HepG2 (cell line): Measurements from ENCODE around the gene SBK2. TPM values are rescaled to one million over a fixed set of nuclear protein-coding genes. Genes with fewer than 3 reads are reported as not detected.

Experiments
- HBP1 ChIP-seq: IDR thresholded peaks from 2 replicates; pipeline ENCODE4 v1.6.1; 2016; ENCODE audit warnings: low read depth, control low read depth
- HNF4A ChIP-seq: sonication (generic); formaldehyde crosslinking; IDR thresholded peaks from 2 replicates; pipeline ENCODE4 v1.4.0; 2020; ENCODE audit warnings: missing genetic modification reagents
- MTF1 ChIP-seq: sonication (generic); formaldehyde crosslinking; IDR thresholded peaks from 2 replicates; pipeline ENCODE4 v1.5.0; 2020; ENCODE audit warnings: missing genetic modification reagents
- MYPOP ChIP-seq: sonication (generic); formaldehyde crosslinking; IDR thresholded peaks from 2 replicates; pipeline ENCODE4 v1.8.1; 2023; ENCODE audit warnings: mild to moderate bottlenecking, moderate library complexity, missing genetic modification reagents
- NFRKB ChIP-seq: fragments of 450-650 bp; IDR thresholded peaks from 2 replicates; pipeline ENCODE4 v1.6.1; 2017
- NONO ChIP-seq, 2 experiments: fragments of 450-650 bp in 1 of 2; sonication (generic) in 1 of 2; formaldehyde crosslinking in 1 of 2; IDR thresholded peaks in 1 of 2; conservative IDR thresholded peaks in 1 of 2; 2 replicates each; pipeline versions ENCODE4 v1.6.1 to v1.8.0; 2017 to 2022; ENCODE audit warnings: mild to moderate bottlenecking in 1 of 2, missing genetic modification reagents in 1 of 2, moderate library complexity in 1 of 2
- PATZ1 ChIP-seq: sonication (generic); formaldehyde crosslinking; IDR thresholded peaks from 2 replicates; pipeline ENCODE4 v1.4.0; 2020; ENCODE audit warnings: missing genetic modification reagents
- RXRA ChIP-seq: sonication (generic); formaldehyde crosslinking; IDR thresholded peaks from 2 replicates; pipeline ENCODE4 v1.5.1; 2020; ENCODE audit warnings: missing genetic modification reagents
- SAP130 ChIP-seq: IDR thresholded peaks from 2 replicates; pipeline ENCODE4 v1.6.1; 2016; ENCODE audit warnings: low read depth
- SIN3A ChIP-seq: IDR thresholded peaks from 2 replicates; pipeline ENCODE4 v1.6.1; 2011; ENCODE audit warnings: low read depth, mild to moderate bottlenecking, control low read depth, low read length, borderline replicate concordance
- ZKSCAN8 ChIP-seq: IDR thresholded peaks from 2 replicates; pipeline ENCODE4 v1.6.1; 2016; ENCODE audit warnings: borderline replicate concordance, missing genetic modification reagents, missing compliant biosample characterization
- ZNF205 ChIP-seq: IDR thresholded peaks from 2 replicates; pipeline ENCODE4 v1.6.1; 2018; ENCODE audit warnings: missing biosample characterization, missing genetic modification reagents
- ZNF292 ChIP-seq: sonication (generic); formaldehyde crosslinking; IDR thresholded peaks from 2 replicates; pipeline ENCODE4 v1.8.1; 2022; ENCODE audit warnings: mild to moderate bottlenecking, low read depth, missing genetic modification reagents, borderline replicate concordance
- polyA plus RNA-seq, 8 experiments: library from polyadenylated mRNA; depleted of rRNA in 3 of 8; stranded (reverse) in 7 of 8; unstranded in 1 of 8; fragments of >200 nt; fragmentation: Illumina TruSeq in 4 of 8; extraction: Trizol in 4 of 8; gene quantifications; 2 replicates each; pipeline versions ENCODE4 v1.2.1 to v1.2.3, GENCODE V29; 2011 to 2016; ENCODE audit warnings: low read depth in 4 of 8, missing spikeins in 1 of 8, mixed read lengths in 1 of 8; ENCODE audit not compliant: insufficient read depth in 1 of 8
- total RNA-seq, 5 experiments: library from RNA; depleted of rRNA; stranded (reverse); fragments of >200 nt; fragmentation: Illumina TruSeq; extraction: Trizol; gene quantifications; 2 replicates each; pipeline ENCODE4 v1.2.3, GENCODE V29; 2016; ENCODE audit warnings: low read depth in 1 of 5
- TF ChIP-seq, protein P1 (sequence below), 2 experiments: sonication (generic) in 1 of 2; formaldehyde crosslinking in 1 of 2; IDR thresholded peaks; 2 replicates each; pipeline versions ENCODE4 v1.5.1 to v1.6.1; 2011 to 2020; ENCODE audit warnings: borderline replicate concordance in 1 of 2, low read depth in 1 of 2, low read length in 1 of 2, mild to moderate bottlenecking in 1 of 2, missing genetic modification reagents in 1 of 2, moderate library complexity in 1 of 2
- TF ChIP-seq, protein P2 (sequence below): sonication (generic); formaldehyde crosslinking; conservative IDR thresholded peaks from 2 replicates; pipeline ENCODE4 v1.4.0; 2020; ENCODE audit warnings: missing genetic modification reagents
- TF ChIP-seq, protein P3 (sequence below): sonication (generic); formaldehyde crosslinking; IDR thresholded peaks from 2 replicates; pipeline ENCODE4 v1.4.0; 2020; ENCODE audit warnings: missing genetic modification reagents, borderline replicate concordance

The SBK2 gene
- total and polyA plus RNA-seq, 2 of the 13 experiments (the other 11 are each of a cell fraction or from before 2014, with no cell fraction given): 0.24 TPM; not detected in 1

GRCh38 chr19:55516878-55517620 is 19.9 kb downstream of the SBK2 start (continued):
- TF ChIP-seq, protein P1, sequence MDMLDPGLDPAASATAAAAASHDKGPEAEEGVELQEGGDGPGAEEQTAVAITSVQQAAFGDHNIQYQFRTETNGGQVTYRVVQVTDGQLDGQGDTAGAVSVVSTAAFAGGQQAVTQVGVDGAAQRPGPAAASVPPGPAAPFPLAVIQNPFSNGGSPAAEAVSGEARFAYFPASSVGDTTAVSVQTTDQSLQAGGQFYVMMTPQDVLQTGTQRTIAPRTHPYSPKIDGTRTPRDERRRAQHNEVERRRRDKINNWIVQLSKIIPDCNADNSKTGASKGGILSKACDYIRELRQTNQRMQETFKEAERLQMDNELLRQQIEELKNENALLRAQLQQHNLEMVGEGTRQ (IDR thresholded peaks at IDR 0.05; ENCODE audit: low read depth, low read length): no peak
- TF ChIP-seq, protein P1 (CRISPR knock-in tag; IDR thresholded peaks at IDR 0.05; ENCODE audit: borderline replicate concordance): no peak
- no peak for TF ChIP-seq NONO (IDR thresholded peaks at IDR 0.05)
- peak; percentile 81 for TF ChIP-seq NONO (CRISPR knock-in tag; conservative IDR thresholded peaks at IDR 0.05)
- TF ChIP-seq HBP1: peak; percentile 15; the same call in 1 of the 2 replicates
- TF ChIP-seq RXRA (CRISPR knock-in tag): peak; percentile 27; the same call in 1 of the 2 replicates
- peak; percentile 53 for TF ChIP-seq SAP130
- TF ChIP-seq ZKSCAN8 (CRISPR knock-in tag): no peak
- TF ChIP-seq ZNF292 (CRISPR knock-in tag): no peak
- no peak for TF ChIP-seq MYPOP
- peak; percentile 54; the same call in 1 of the 2 replicates for TF ChIP-seq PATZ1 (CRISPR knock-in tag)
- TF ChIP-seq MTF1 (CRISPR knock-in tag): no peak
- TF ChIP-seq HNF4A (CRISPR knock-in tag): no peak
- TF ChIP-seq, protein P2, sequence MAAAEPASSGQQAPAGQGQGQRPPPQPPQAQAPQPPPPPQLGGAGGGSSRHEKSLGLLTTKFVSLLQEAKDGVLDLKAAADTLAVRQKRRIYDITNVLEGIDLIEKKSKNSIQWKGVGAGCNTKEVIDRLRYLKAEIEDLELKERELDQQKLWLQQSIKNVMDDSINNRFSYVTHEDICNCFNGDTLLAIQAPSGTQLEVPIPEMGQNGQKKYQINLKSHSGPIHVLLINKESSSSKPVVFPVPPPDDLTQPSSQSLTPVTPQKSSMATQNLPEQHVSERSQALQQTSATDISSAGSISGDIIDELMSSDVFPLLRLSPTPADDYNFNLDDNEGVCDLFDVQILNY (CRISPR knock-in tag): no peak
- TF ChIP-seq ZNF205 (CRISPR knock-in tag): no peak
- TF ChIP-seq SIN3A: no peak
- TF ChIP-seq, protein P3, sequence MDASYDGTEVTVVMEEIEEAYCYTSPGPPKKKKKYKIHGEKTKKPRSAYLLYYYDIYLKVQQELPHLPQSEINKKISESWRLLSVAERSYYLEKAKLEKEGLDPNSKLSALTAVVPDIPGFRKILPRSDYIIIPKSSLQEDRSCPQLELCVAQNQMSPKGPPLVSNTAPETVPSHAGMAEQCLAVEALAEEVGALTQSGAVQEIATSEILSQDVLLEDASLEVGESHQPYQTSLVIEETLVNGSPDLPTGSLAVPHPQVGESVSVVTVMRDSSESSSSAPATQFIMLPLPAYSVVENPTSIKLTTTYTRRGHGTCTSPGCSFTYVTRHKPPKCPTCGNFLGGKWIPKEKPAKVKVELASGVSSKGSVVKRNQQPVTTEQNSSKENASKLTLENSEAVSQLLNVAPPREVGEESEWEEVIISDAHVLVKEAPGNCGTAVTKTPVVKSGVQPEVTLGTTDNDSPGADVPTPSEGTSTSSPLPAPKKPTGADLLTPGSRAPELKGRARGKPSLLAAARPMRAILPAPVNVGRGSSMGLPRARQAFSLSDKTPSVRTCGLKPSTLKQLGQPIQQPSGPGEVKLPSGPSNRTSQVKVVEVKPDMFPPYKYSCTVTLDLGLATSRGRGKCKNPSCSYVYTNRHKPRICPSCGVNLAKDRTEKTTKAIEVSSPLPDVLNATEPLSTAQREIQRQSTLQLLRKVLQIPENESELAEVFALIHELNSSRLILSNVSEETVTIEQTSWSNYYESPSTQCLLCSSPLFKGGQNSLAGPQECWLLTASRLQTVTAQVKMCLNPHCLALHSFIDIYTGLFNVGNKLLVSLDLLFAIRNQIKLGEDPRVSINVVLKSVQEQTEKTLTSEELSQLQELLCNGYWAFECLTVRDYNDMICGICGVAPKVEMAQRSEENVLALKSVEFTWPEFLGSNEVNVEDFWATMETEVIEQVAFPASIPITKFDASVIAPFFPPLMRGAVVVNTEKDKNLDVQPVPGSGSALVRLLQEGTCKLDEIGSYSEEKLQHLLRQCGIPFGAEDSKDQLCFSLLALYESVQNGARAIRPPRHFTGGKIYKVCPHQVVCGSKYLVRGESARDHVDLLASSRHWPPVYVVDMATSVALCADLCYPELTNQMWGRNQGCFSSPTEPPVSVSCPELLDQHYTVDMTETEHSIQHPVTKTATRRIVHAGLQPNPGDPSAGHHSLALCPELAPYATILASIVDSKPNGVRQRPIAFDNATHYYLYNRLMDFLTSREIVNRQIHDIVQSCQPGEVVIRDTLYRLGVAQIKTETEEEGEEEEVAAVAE (CRISPR knock-in tag): no peak
- TF ChIP-seq NFRKB: no peak
